A549 (cell line): ENCODE data around the gene ATRAID.

Experiments
- ATOH8 ChIP-seq: fragments of 250-450 bp; sonication (Bioruptor Pico); IDR thresholded peaks from 2 replicates; pipeline ENCODE4 v1.5.0; 2020; ENCODE audit warnings: low read depth, mild to moderate bottlenecking, moderate library complexity
- CEBPB ChIP-seq, 2 experiments: fragments of >200 bp in 1 of 2; sonication (Bioruptor Twin) in 1 of 2; formaldehyde crosslinking in 1 of 2; IDR thresholded peaks; 2 replicates each; pipeline ENCODE4 v1.6.1; 2012 to 2016
- CHD2 ChIP-seq: fragments of 150-350 bp; IDR thresholded peaks from 2 replicates; pipeline ENCODE4 v1.6.1; 2014; ENCODE audit warnings: low read length; ENCODE audit not compliant: partially characterized antibody
- CTCF ChIP-seq: fragments of >200 bp; sonication (Bioruptor Twin); formaldehyde crosslinking; IDR thresholded peaks from 3 replicates; pipeline ENCODE4 v1.5.1; 2016
- ELK1 ChIP-seq: fragments of 150-350 bp; IDR thresholded peaks from 2 replicates; pipeline ENCODE4 v1.6.1; 2014; ENCODE audit warnings: low read depth, mild to moderate bottlenecking, low read length
- JUN ChIP-seq, 2 experiments: fragments of >200 bp; sonication (Bioruptor Twin); formaldehyde crosslinking; IDR thresholded peaks; 2 replicates in 1 of 2; 3 replicates in 1 of 2; pipeline ENCODE4 v1.6.1; 2016 to 2017
- NFE2L2 ChIP-seq: fragments of 150-350 bp; conservative IDR thresholded peaks from 2 replicates; pipeline ENCODE4 v1.6.1; 2014; ENCODE audit warnings: low read length
- NPAS2 ChIP-seq: fragments of 250-450 bp; sonication (Bioruptor Pico); IDR thresholded peaks from 2 replicates; pipeline ENCODE4 v1.8.0; 2022; ENCODE audit warnings: mild to moderate bottlenecking, moderate library complexity, borderline replicate concordance
- NR3C1 ChIP-seq: fragments of >200 bp; sonication (Bioruptor Twin); formaldehyde crosslinking; IDR thresholded peaks from 3 replicates; pipeline ENCODE4 v1.6.1; 2017
- POLR2A ChIP-seq: IDR thresholded peaks from 2 replicates; pipeline ENCODE4 v1.6.1; 2012; ENCODE audit warnings: mild to moderate bottlenecking, low read length
- RAD21 ChIP-seq, 2 experiments: fragments of >200 bp in 1 of 2; sonication (Bioruptor Twin) in 1 of 2; formaldehyde crosslinking in 1 of 2; IDR thresholded peaks in 1 of 2; conservative IDR thresholded peaks in 1 of 2; 2 replicates in 1 of 2; 3 replicates in 1 of 2; pipeline ENCODE4 v1.6.1; 2012 to 2018; ENCODE audit warnings: inconsistent platforms in 1 of 2
- REST ChIP-seq: fragments of 200-600 bp; sonication (generic); IDR thresholded peaks from 2 replicates; pipeline ENCODE4 v1.6.1; 2016; ENCODE audit warnings: antibody characterized with exemption, mild to moderate bottlenecking, moderate library complexity
- USF2 ChIP-seq: fragments of 450-650 bp; IDR thresholded peaks from 2 replicates; pipeline ENCODE4 v1.6.1; 2014; ENCODE audit warnings: antibody characterized with exemption
- TF ChIP-seq, protein P1 (sequence below): IDR thresholded peaks from 2 replicates; pipeline ENCODE4 v1.6.1; 2012

DNA sequence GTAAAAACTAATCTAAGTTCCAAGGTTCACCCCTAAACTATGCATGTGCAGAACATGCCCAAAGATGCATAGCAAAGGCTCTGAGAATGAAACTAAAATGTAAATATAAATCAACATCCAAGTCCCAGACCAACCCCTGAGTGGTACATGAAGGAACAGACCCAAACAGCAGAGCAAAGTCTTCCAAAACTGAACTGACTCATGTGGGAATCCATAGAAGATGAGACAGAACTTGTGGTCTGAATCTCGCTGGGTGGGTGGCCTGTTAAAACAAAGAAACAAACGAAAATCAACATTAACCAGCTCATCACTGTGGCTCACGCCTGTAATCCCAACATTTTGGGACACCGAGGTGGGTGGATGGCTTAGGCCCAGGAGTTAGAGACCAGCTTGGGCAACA lies 29.5 kb upstream of the ATRAID start:
- TF ChIP-seq CTCF (no peak), RAD21 (conservative IDR thresholded peaks at IDR 0.05 in 1 of 2, IDR thresholded peaks at IDR 0.05 in 1 of 2) (no peak), USF2 (no peak), CHD2 (no peak), ATOH8 (CRISPR knock-in tag) (no peak), CEBPB (IDR thresholded peaks at IDR 0.05) (no peak), NFE2L2 (no peak), ELK1 (no peak), NPAS2 (no peak), NR3C1 (no peak), JUN (IDR thresholded peaks at IDR 0.05) (no peak), POLR2A (no peak), REST (no peak)
- TF ChIP-seq, protein P1, sequence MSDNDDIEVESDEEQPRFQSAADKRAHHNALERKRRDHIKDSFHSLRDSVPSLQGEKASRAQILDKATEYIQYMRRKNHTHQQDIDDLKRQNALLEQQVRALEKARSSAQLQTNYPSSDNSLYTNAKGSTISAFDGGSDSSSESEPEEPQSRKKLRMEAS, result no peak
